Neural crest cell (in vitro differentiated cells): ENCODE measurements around the gene RNF123. TPM values are rescaled to one million over a fixed set of nuclear protein-coding genes. Genes with fewer than 3 reads are reported as not detected.

ENCODE experiments used
- DNase-seq: peaks from one replicate; pipeline ENCODE4 v3.0.0; 2021; ENCODE audit warnings: low read depth, mixed read lengths, low spot score
- H3K27ac Mint-ChIP-seq: one replicate; pipeline ENCODE4 v1.8.0; 2021; ENCODE audit warnings: mild to moderate bottlenecking, mixed read lengths; ENCODE audit not compliant: unreplicated experiment
- H3K27me3 Mint-ChIP-seq: 2 replicates; pipeline ENCODE4 v1.8.0; 2021; ENCODE audit warnings: low read depth, mild to moderate bottlenecking, mixed read lengths
- H3K36me3 Mint-ChIP-seq: 2 replicates; pipeline ENCODE4 v1.8.0; 2021; ENCODE audit warnings: low read depth, mild to moderate bottlenecking, mixed read lengths
- H3K4me1 Mint-ChIP-seq: 2 replicates; pipeline ENCODE4 v1.8.0; 2021; ENCODE audit warnings: mixed read lengths
- H3K4me3 Mint-ChIP-seq: one replicate; pipeline ENCODE4 v1.8.0; 2021; ENCODE audit warnings: mild to moderate bottlenecking, mixed read lengths
- H3K9me3 Mint-ChIP-seq: 2 replicates; pipeline ENCODE4 v1.8.0; 2021; ENCODE audit warnings: mixed read lengths
- total RNA-seq: library from RNA; stranded (reverse); gene quantifications from 2 replicates; pipeline ENCODE4 v1.2.1, GENCODE V29; 2021
- TF ChIP-seq, protein P1 (sequence below): fragments of 200-600 bp; sonication (generic); conservative IDR thresholded peaks from 2 replicates; pipeline ENCODE4 v1.5.0; 2021; ENCODE audit warnings: antibody characterized with exemption, mild to moderate bottlenecking

The RNF123 gene
- total RNA-seq, 1 donor from 2014 or later = 42.4 TPM

GRCh38 chr3:49712166-49712565 lies 22.8 kb downstream of the RNF123 start:
- peaks cover 2% of the 10 kb centered on the region for H3K27me3 Mint-ChIP-seq
- H3K27ac Mint-ChIP-seq = no peak overlapping the region
- no peaks in the 10 kb centered on the region for H3K4me1 Mint-ChIP-seq
- H3K36me3 Mint-ChIP-seq = no peaks in the 10 kb centered on the region
- TF ChIP-seq, protein P1, sequence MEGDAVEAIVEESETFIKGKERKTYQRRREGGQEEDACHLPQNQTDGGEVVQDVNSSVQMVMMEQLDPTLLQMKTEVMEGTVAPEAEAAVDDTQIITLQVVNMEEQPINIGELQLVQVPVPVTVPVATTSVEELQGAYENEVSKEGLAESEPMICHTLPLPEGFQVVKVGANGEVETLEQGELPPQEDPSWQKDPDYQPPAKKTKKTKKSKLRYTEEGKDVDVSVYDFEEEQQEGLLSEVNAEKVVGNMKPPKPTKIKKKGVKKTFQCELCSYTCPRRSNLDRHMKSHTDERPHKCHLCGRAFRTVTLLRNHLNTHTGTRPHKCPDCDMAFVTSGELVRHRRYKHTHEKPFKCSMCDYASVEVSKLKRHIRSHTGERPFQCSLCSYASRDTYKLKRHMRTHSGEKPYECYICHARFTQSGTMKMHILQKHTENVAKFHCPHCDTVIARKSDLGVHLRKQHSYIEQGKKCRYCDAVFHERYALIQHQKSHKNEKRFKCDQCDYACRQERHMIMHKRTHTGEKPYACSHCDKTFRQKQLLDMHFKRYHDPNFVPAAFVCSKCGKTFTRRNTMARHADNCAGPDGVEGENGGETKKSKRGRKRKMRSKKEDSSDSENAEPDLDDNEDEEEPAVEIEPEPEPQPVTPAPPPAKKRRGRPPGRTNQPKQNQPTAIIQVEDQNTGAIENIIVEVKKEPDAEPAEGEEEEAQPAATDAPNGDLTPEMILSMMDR = no peak
- H3K9me3 Mint-ChIP-seq = no peaks in the 10 kb centered on the region
- no peak overlapping the region for H3K4me3 Mint-ChIP-seq
- DNase-seq = no peak

DNA sequence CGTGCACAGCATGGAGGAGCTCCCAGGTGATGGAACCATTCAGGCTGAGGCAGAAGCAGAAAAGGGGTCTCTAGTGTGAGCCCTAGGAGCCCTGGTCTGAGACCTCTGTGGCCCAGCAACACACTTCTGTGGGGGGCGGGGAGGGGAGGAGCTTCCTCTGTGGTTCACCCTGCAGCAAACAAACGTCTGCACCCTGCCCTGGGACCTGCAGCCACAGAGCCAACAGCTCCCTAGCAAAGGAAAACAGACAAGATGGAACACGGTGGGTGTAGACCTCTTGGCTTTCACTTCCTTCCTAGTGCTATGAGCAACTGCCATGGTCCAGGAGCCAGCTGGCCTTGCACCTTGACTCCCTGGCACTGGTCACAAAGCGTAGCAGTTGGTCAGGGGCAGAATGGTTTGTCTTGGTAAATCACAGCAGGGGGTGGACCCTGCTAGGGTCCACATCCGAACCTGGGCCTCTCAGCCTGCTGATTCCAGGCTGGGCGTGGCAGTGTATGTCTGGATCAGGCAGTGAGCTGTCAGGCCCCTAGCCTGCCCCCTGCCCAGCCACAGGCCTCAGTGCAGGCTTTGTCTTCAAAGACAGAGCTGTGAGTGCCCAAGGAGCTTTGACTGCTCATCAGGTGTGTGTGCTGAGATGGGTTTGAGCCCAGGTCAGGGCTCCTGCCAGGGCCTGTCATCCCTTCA lies 23.4 kb downstream of the RNF123 start:
- no peaks in the 10 kb centered on the region for H3K36me3 Mint-ChIP-seq
- DNase-seq = no peak
- no peaks in the 10 kb centered on the region for H3K4me1 Mint-ChIP-seq
- TF ChIP-seq, protein P1 = no peak
- H3K27ac Mint-ChIP-seq = no peak overlapping the region
- H3K27me3 Mint-ChIP-seq = peaks cover 2% of the 10 kb centered on the region
- H3K9me3 Mint-ChIP-seq = no peaks in the 10 kb centered on the region
- H3K4me3 Mint-ChIP-seq = no peak overlapping the region

GRCh38 chr3:49713336-49714105 lies 24.2 kb downstream of the RNF123 start:
- H3K27ac Mint-ChIP-seq = no peak overlapping the region
- H3K4me3 Mint-ChIP-seq = no peak overlapping the region
- no peaks in the 10 kb centered on the region for H3K9me3 Mint-ChIP-seq
- peaks cover 2% of the 10 kb centered on the region for H3K27me3 Mint-ChIP-seq
- TF ChIP-seq, protein P1 = no peak
- H3K36me3 Mint-ChIP-seq = no peaks in the 10 kb centered on the region
- no peak for DNase-seq
- H3K4me1 Mint-ChIP-seq = peaks cover 2% of the 10 kb centered on the region

- peak overlapping the region; percentile 27 for H3K4me3 Mint-ChIP-seq
- DNase-seq = no peak
- H3K27ac Mint-ChIP-seq = peak overlapping the region; percentile 75
- TF ChIP-seq, protein P1 = no peak
- peaks cover 13% of the 10 kb centered on the region for H3K27me3 Mint-ChIP-seq
- H3K36me3 Mint-ChIP-seq = peaks cover 4% of the 10 kb centered on the region
- H3K9me3 Mint-ChIP-seq = no peaks in the 10 kb centered on the region
- peaks cover 16% of the 10 kb centered on the region for H3K4me1 Mint-ChIP-seq
Measured at GRCh38 chr3:49714728-49715550, 25.6 kb downstream of the RNF123 start.

- Mint-ChIP-seq H3K27ac (no peak overlapping the region), H3K4me3 (no peak overlapping the region), H3K27me3 (peaks cover 13% of the 10 kb centered on the region), H3K36me3 (peaks cover 4% of the 10 kb centered on the region), H3K9me3 (no peaks in the 10 kb centered on the region), H3K4me1 (peaks cover 16% of the 10 kb centered on the region)
- TF ChIP-seq, protein P1 = no peak
- DNase-seq = no peak
Measured at GRCh38 chr3:49715611-49716121, 26.3 kb downstream of the RNF123 start.
